Activated T-cell treated with anti-CD3 and anti-CD28 coated beads, Interleukin-2, amount 50 U/mL, for 24 hours (primary cell): Measurements from ENCODE around the gene CCDC136.
A peak's percentile ranks its signal among the peaks of the same experiment; 100 is the strongest.

Source experiments
- DNase-seq: peaks from one replicate; pipeline ENCODE4 v3.0.0-alpha.2; 2020
- H3K27ac Mint-ChIP-seq: 2 replicates; pipeline ENCODE4 v1.8.0; 2020; ENCODE audit warnings: mild to moderate bottlenecking, mixed read lengths
- H3K27me3 Mint-ChIP-seq: 2 replicates; pipeline ENCODE4 v1.8.0; 2020; ENCODE audit warnings: mixed read lengths
- H3K36me3 Mint-ChIP-seq: 2 replicates; pipeline ENCODE4 v1.8.0; 2020; ENCODE audit warnings: low read depth, mixed read lengths
- H3K4me1 Mint-ChIP-seq: 2 replicates; pipeline ENCODE4 v1.8.0; 2020; ENCODE audit warnings: low read depth, mixed read lengths
- H3K4me3 Mint-ChIP-seq: 2 replicates; pipeline ENCODE4 v1.8.0; 2020; ENCODE audit warnings: mild to moderate bottlenecking, moderate library complexity, mixed read lengths
- H3K9me3 Mint-ChIP-seq: 2 replicates; pipeline ENCODE4 v1.8.0; 2020; ENCODE audit warnings: mixed read lengths

CCDC136 gene

GRCh38 chr7:128767475-128768110 lies 24.2 kb upstream of the CCDC136 start:
- Mint-ChIP-seq H3K36me3 (peaks cover 91% of the 10 kb centered on the region), H3K9me3 (no peaks in the 10 kb centered on the region), H3K27ac (no peak overlapping the region), H3K27me3 (no peaks in the 10 kb centered on the region), H3K4me3 (no peak overlapping the region), H3K4me1 (no peaks in the 10 kb centered on the region)
- DNase-seq = no peak

- Mint-ChIP-seq H3K36me3 (peaks cover 92% of the 10 kb centered on the region), H3K27ac (peak overlapping the region; percentile 26), H3K4me1 (no peaks in the 10 kb centered on the region), H3K4me3 (no peak overlapping the region), H3K9me3 (no peaks in the 10 kb centered on the region), H3K27me3 (no peaks in the 10 kb centered on the region)
- DNase-seq = no peak
These were observed 21.5 kb upstream of the CCDC136 start for GRCh38 chr7:128770233-128770632.

- peaks cover 20% of the 10 kb centered on the region for H3K9me3 Mint-ChIP-seq
- no peak overlapping the region for H3K4me3 Mint-ChIP-seq
- no peak overlapping the region for H3K27ac Mint-ChIP-seq
- no peak for DNase-seq
- peaks cover 67% of the 10 kb centered on the region for H3K36me3 Mint-ChIP-seq
- H3K27me3 Mint-ChIP-seq = no peaks in the 10 kb centered on the region
- H3K4me1 Mint-ChIP-seq = peaks cover 13% of the 10 kb centered on the region
These were observed 18.2 kb upstream of the CCDC136 start for GRCh38 chr7:128773604-128774003.

- Mint-ChIP-seq H3K4me1 (peaks cover 13% of the 10 kb centered on the region), H3K36me3 (peaks cover 61% of the 10 kb centered on the region), H3K27me3 (no peaks in the 10 kb centered on the region), H3K9me3 (peaks cover 21% of the 10 kb centered on the region), H3K27ac (no peak overlapping the region), H3K4me3 (no peak overlapping the region)
- DNase-seq = no peak
These were observed 17.6 kb upstream of the CCDC136 start for GRCh38 chr7:128774029-128774689.

GRCh38 chr7:128774921-128775320 lies 16.8 kb upstream of the CCDC136 start:
- H3K4me1 Mint-ChIP-seq = peaks cover 13% of the 10 kb centered on the region
- no peak overlapping the region for H3K27ac Mint-ChIP-seq
- peaks cover 21% of the 10 kb centered on the region for H3K9me3 Mint-ChIP-seq
- H3K36me3 Mint-ChIP-seq = peaks cover 54% of the 10 kb centered on the region
- H3K27me3 Mint-ChIP-seq = no peaks in the 10 kb centered on the region
- no peak for DNase-seq
- no peak overlapping the region for H3K4me3 Mint-ChIP-seq

GRCh38 chr7:128775744-128776474 lies 15.9 kb upstream of the CCDC136 start, which contains the start of gene OPN1SW:
OPN1SW (minus strand) TSS chr7:128775794; CDS start chr7:128775781, 13 bp downstream.
- H3K27ac Mint-ChIP-seq = no peak within 1 kb of the TSS
- H3K27me3 Mint-ChIP-seq = no peaks in the 10 kb centered on the region
- H3K4me1 Mint-ChIP-seq = peaks cover 13% of the 10 kb centered on the region

GRCh38 chr7:128777156-128778123 lies 14.3 kb upstream of the CCDC136 start:
- Mint-ChIP-seq H3K4me1 (peaks cover 13% of the 10 kb centered on the region), H3K9me3 (peaks cover 21% of the 10 kb centered on the region), H3K36me3 (peaks cover 30% of the 10 kb centered on the region), H3K4me3 (no peak overlapping the region), H3K27ac (peak overlapping the region; percentile 42), H3K27me3 (no peaks in the 10 kb centered on the region)
- no peak for DNase-seq

More at GRCh38 chr7:128775744-128776474, 15.9 kb upstream of the CCDC136 start, which contains the start of gene OPN1SW:
- DNase-seq = no peak
- Mint-ChIP-seq H3K36me3 (peaks cover 45% of the 10 kb centered on the region), H3K4me3 (no peak within 1 kb of the TSS), H3K9me3 (peaks cover 21% of the 10 kb centered on the region)

- H3K27me3 Mint-ChIP-seq = no peaks in the 10 kb centered on the region
- peaks cover 21% of the 10 kb centered on the region for H3K9me3 Mint-ChIP-seq
- no peak for DNase-seq
- H3K4me1 Mint-ChIP-seq = peaks cover 13% of the 10 kb centered on the region
- H3K27ac Mint-ChIP-seq = no peak overlapping the region
- no peak overlapping the region for H3K4me3 Mint-ChIP-seq
- peaks cover 17% of the 10 kb centered on the region for H3K36me3 Mint-ChIP-seq
These were observed 12.8 kb upstream of the CCDC136 start for GRCh38 chr7:128778946-128779345.

GRCh38 chr7:128781126-128781525 lies 10.6 kb upstream of the CCDC136 start:
- no peak for DNase-seq
- H3K9me3 Mint-ChIP-seq = peaks cover 21% of the 10 kb centered on the region
- peaks cover 3% of the 10 kb centered on the region for H3K36me3 Mint-ChIP-seq
- no peak overlapping the region for H3K27ac Mint-ChIP-seq
- no peaks in the 10 kb centered on the region for H3K27me3 Mint-ChIP-seq
- H3K4me1 Mint-ChIP-seq = peaks cover 13% of the 10 kb centered on the region
- H3K4me3 Mint-ChIP-seq = no peak overlapping the region

GRCh38 chr7:128781851-128782250 lies 9.9 kb upstream of the CCDC136 start:
- no peaks in the 10 kb centered on the region for H3K27me3 Mint-ChIP-seq
- peaks cover 13% of the 10 kb centered on the region for H3K4me1 Mint-ChIP-seq
- DNase-seq = no peak
- H3K4me3 Mint-ChIP-seq = no peak overlapping the region
- no peak overlapping the region for H3K27ac Mint-ChIP-seq
- peaks cover 18% of the 10 kb centered on the region for H3K9me3 Mint-ChIP-seq
- peaks cover 3% of the 10 kb centered on the region for H3K36me3 Mint-ChIP-seq

GRCh38 chr7:128783143-128783861 lies 8.5 kb upstream of the CCDC136 start:
- DNase-seq = no peak
- H3K27ac Mint-ChIP-seq = peak overlapping the region; percentile 63

GRCh38 chr7:128785738-128786137 lies 6.0 kb upstream of the CCDC136 start:
- DNase-seq = no peak
- no peak overlapping the region for H3K4me3 Mint-ChIP-seq
- H3K4me1 Mint-ChIP-seq = peaks cover 5% of the 10 kb centered on the region
- peaks cover 4% of the 10 kb centered on the region for H3K27me3 Mint-ChIP-seq
- no peaks in the 10 kb centered on the region for H3K9me3 Mint-ChIP-seq
- no peak overlapping the region for H3K27ac Mint-ChIP-seq
- H3K36me3 Mint-ChIP-seq = no peaks in the 10 kb centered on the region

More at GRCh38 chr7:128783143-128783861, 8.5 kb upstream of the CCDC136 start:
- Mint-ChIP-seq H3K27me3 (no peaks in the 10 kb centered on the region), H3K36me3 (no peaks in the 10 kb centered on the region), H3K4me3 (no peak overlapping the region), H3K4me1 (no peaks in the 10 kb centered on the region), H3K9me3 (peaks cover 4% of the 10 kb centered on the region)
